RPMI7951 (cell line): ENCODE results near the gene COG5. TPM values are rescaled to one million over a fixed set of nuclear protein-coding genes. Genes with fewer than 3 reads are reported as not detected.
"Not testable (repeated sequence)": the region's sequence is repeated elsewhere in the genome, so short reads cannot be mapped to it uniquely, and the experiment has no call there.

Source experiments
- DNase-seq: peaks from one replicate; pipeline ENCODE4 v3.0.0-alpha.2; 2012; ENCODE audit warnings: low read depth
- total RNA-seq: library from RNA; depleted of rRNA; stranded (reverse); fragments of >200 nt; shearing (Covaris generic); gene quantifications from 2 replicates; pipeline ENCODE4 v1.2.3, GENCODE V29; 2014; rRNA removed

COG5 gene
- total RNA-seq, 1 experiment from 2014 or later: 21.5 TPM

DNA sequence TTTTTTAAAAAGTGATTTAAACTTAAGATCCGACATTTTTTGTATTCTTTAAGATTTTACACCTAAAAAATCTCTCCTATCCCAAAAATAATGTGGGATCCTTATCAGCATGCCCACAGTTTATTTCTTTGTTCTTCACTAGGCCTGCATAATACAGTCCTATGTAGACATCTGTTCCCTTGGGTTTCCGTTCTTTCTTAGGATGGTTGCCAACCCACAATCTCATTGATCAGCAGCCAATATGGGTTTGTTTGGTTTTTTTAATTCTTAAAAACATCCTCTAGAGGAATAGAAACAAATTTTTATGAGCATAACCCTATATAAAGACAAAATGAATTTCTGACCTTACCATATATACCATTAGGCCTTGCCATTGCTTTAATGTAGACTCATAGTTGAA, 403.3 kb downstream of the COG5 start:
- no peak for DNase-seq

DNA sequence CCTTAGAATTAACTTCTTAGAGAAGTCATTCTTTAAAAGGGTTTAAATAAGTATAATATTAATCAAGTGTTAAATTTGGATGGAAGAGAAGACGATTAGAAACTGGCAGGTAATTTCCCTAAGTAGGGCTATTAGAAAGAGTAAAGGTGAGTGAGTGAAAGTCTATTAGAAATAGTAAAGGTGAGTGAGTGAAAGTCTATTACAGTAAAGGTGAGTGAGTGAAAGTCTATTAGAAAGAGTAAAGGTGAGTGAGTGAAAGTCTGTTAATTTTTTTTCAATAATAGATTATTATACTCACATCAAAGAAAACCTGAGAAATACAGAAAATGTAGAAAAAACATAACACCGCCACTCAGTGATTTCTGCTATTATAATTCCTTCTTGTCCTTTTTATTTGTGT, 405.7 kb downstream of the COG5 start:
- DNase-seq: no peak

DNA sequence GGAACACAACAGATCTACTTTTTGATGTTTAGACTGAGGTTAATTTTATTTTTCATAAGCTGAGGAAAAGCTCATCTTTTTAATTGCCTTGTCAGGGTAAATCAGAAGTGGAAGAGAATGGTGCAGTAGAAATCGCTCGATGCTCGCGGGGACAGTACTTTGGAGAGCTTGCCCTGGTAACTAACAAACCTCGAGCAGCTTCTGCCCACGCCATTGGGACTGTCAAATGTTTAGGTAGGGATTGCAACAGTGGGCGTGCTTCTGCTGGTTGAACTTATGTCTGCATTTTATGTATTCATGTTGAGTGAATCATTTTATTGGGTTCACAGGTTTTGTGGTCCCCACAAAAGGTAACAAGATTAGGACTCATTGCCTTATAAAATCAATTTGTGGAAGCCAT, 406.6 kb downstream of the COG5 start:
- no peak for DNase-seq

DNA sequence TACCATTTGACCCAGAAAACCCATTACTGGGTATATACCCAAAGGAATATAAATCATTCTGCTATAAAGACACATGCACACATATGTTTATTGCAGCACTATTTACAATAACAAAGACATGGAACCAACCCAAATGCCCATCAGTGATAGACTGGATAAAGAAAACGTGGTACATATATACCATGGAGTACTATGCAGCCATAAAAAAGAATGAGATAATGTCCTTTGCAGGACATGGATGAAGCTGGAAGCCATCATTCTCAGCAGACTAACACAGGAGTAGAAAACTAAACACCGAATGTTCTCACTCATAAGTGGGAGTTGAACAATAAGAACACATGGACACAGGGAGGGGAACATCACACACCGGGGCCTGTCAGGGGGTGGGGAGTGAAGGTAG, 408.0 kb downstream of the COG5 start:
- DNase-seq: not testable (repeated sequence)

DNA sequence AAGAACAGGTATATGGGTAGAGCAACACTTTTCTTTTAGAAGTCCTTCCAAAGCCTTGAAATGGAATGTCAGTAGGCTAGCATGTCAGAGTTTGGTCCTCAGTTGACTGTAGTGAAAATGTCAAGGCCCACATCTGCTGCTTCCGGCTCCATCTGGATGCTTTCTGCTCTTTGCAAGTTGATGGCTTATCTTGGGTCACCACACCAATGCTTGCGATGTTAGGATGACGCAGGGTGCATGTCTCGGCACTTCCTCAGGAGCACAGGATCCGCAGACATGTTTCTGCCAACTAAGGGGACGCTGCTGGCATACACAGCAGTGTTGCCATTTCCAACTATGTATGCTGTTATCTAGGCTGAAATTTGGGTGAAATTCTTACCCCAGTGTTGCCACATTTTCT, 408.9 kb downstream of the COG5 start:
- DNase-seq: no peak

DNA sequence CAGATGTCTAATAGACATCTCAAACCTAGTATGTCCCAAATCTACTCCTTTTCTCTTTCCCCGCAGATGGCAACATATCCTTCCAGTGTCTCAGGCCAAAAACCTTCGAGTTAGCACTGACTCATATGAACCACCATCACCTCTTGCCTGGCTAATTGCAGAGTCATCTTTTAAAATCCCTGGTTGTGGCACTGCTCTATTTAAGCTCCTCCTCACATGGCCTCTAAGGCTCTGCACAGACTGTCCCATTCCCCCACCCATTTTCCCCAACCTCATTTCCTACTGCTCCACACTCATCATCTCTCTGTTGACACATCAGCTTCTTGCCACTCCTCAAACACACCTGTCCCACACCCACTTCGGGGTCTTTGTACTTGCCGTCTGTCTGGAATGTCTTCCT, 411.7 kb downstream of the COG5 start:
- DNase-seq: peak; percentile 56

Other genes with a start within 250 kb of the COG5 start
- not detected in 2 replicates for gene GPR22, start 93.9 kb downstream of the COG5 start, total RNA-seq
- gene DUS4L, start 51 bp upstream of the COG5 start, total RNA-seq: 10.7 and 11.9 TPM in 2 replicates
- 115 and 138 TPM in 2 replicates for gene BCAP29, start 16.3 kb upstream of the COG5 start, total RNA-seq
- gene SLC26A4, start 96.9 kb upstream of the COG5 start, total RNA-seq: 1.4 and 1.5 TPM in 2 replicates
- gene CBLL1, start 180.2 kb upstream of the COG5 start, total RNA-seq: 43.4 and 44.9 TPM in 2 replicates
- gene SLC26A3, start 239.3 kb upstream of the COG5 start, total RNA-seq: not detected in 2 replicates